Astrocyte (in vitro differentiated cells and primary cell): ENCODE data around the gene TBCC. TPM values are rescaled to one million over a fixed set of nuclear protein-coding genes. Genes with fewer than 3 reads are reported as not detected.

Experiments
- DNase-seq: peaks from one replicate; pipeline ENCODE4 v3.0.0-alpha.2; 2010; ENCODE audit warnings: low read depth
- FAIRE-seq: peaks from 2 replicates; lab custom pipeline; 2011; peaks lifted over from hg19 to GRCh38; lab: Jason Lieb, UNC
- H2AFZ ChIP-seq: 2 replicates; pipeline ENCODE4 v1.6.0; 2012; ENCODE audit warnings: low read depth, low read length, inconsistent platforms
- H3K27ac ChIP-seq: 2 replicates; pipeline ENCODE4 v1.5.1; 2011; ENCODE audit warnings: low read depth, low read length, inconsistent platforms
- H3K27me3 ChIP-seq: 2 replicates; pipeline ENCODE4 v1.6.0; 2011; ENCODE audit warnings: low read length, inconsistent platforms; ENCODE audit not compliant: insufficient read depth
- H3K36me3 ChIP-seq: 2 replicates; pipeline ENCODE4 v1.5.1; 2011; ENCODE audit warnings: low read length, inconsistent platforms; ENCODE audit not compliant: insufficient read depth
- H3K4me1 ChIP-seq: 2 replicates; pipeline ENCODE4 v1.5.1; 2011; ENCODE audit warnings: low read length, inconsistent platforms; ENCODE audit not compliant: insufficient read depth
- H3K4me2 ChIP-seq: 2 replicates; pipeline ENCODE4 v1.6.0; 2012; ENCODE audit warnings: low read length, inconsistent platforms
- H3K4me3 ChIP-seq: 2 replicates; pipeline ENCODE4 v1.5.1; 2011; ENCODE audit warnings: low read depth, mild to moderate bottlenecking, low read length, inconsistent platforms; ENCODE audit not compliant: insufficient read depth
- H3K79me2 ChIP-seq: 2 replicates; pipeline ENCODE4 v1.6.0; 2012; ENCODE audit warnings: mild to moderate bottlenecking, low read length, inconsistent platforms; ENCODE audit not compliant: insufficient read depth
- H3K9ac ChIP-seq: 2 replicates; pipeline ENCODE4 v1.6.0; 2012; ENCODE audit warnings: mild to moderate bottlenecking, low read length, inconsistent platforms
- H3K9me3 ChIP-seq: 2 replicates; pipeline ENCODE4 v1.5.1; 2012; ENCODE audit warnings: low read depth, mild to moderate bottlenecking, low read length, inconsistent platforms; ENCODE audit not compliant: insufficient read depth
- H4K20me1 ChIP-seq: 2 replicates; pipeline ENCODE4 v1.6.0; 2012; ENCODE audit warnings: low read length, inconsistent platforms; ENCODE audit not compliant: insufficient read depth
- H3K27ac Mint-ChIP-seq: one replicate; pipeline ENCODE4 v1.8.0; 2021; ENCODE audit warnings: mild to moderate bottlenecking, mixed read lengths; ENCODE audit not compliant: unreplicated experiment
- H3K27me3 Mint-ChIP-seq: one replicate; pipeline ENCODE4 v1.8.0; 2021; ENCODE audit warnings: low read depth, mixed read lengths; ENCODE audit not compliant: unreplicated experiment
- H3K36me3 Mint-ChIP-seq: one replicate; pipeline ENCODE4 v1.8.0; 2021; ENCODE audit warnings: low read depth, mixed read lengths; ENCODE audit not compliant: unreplicated experiment
- H3K4me1 Mint-ChIP-seq: one replicate; pipeline ENCODE4 v1.8.0; 2021; ENCODE audit warnings: low read depth, mixed read lengths; ENCODE audit not compliant: unreplicated experiment
- H3K4me3 Mint-ChIP-seq: one replicate; pipeline ENCODE4 v1.8.0; 2021; ENCODE audit warnings: mild to moderate bottlenecking, moderate library complexity, mixed read lengths; ENCODE audit not compliant: unreplicated experiment
- H3K9me3 Mint-ChIP-seq: one replicate; pipeline ENCODE4 v1.8.0; 2021; ENCODE audit warnings: mild to moderate bottlenecking, mixed read lengths; ENCODE audit not compliant: unreplicated experiment
- CTCF ChIP-seq: IDR thresholded peaks from 2 replicates; pipeline ENCODE4 v1.5.1; 2011; ENCODE audit warnings: low read depth, mild to moderate bottlenecking, inconsistent platforms, low read length, moderate library complexity; ENCODE audit not compliant: insufficient read depth
- EZH2 ChIP-seq: IDR thresholded peaks from 2 replicates; pipeline ENCODE4 v1.6.1; 2012; ENCODE audit warnings: mild to moderate bottlenecking, low read length, inconsistent platforms; ENCODE audit not compliant: insufficient read depth
- total RNA-seq: library from RNA; stranded (reverse); gene quantifications from 2 replicates; pipeline ENCODE4 v1.2.1, GENCODE V29; 2021

Gene TBCC
- total RNA-seq, 1 donor from 2014 or later = 25.8 TPM

DNA sequence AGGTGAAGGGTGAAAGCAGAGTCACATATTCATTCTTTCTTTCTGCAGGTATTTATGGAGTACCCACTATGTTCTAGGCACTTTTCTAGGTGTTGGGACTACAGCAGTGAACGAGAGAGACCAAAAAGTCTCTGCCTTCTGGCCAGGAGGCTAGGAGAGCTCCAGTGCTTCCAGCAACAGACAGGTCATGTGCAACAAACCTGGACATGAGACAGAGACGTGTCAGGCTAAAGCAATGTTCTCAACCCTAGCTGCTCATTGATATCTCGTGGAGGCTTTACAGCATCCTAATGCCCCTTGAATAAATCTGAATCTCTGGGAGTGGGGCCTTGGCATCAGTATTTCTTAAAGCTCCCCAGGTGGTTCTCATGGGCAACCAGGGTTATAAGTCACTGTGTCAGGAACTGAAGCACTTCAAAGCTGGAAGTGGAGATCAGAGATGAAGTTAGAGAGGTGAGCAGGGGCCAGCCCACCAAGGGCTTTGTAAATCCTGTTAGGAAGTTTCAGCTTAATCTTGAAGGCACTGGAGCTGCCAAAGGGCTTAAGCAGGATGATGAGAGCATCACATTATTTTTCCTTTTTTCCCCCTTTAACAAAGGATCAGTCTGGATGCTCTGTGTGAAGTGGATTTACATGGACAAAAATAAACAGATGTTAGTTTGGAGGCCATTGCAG lies 13.0 kb upstream of the TBCC start:
- no peaks in the 10 kb centered on the region for H3K27me3 ChIP-seq
- H2AFZ ChIP-seq = no peak overlapping the region
- FAIRE-seq (no peak), DNase-seq (no peak)
- no peaks in the 10 kb centered on the region for H3K79me2 ChIP-seq
- H3K4me1 ChIP-seq = no peaks in the 10 kb centered on the region
- Mint-ChIP-seq H3K27ac (no peak overlapping the region), H3K9me3 (peaks cover 4% of the 10 kb centered on the region), H3K4me1 (no peaks in the 10 kb centered on the region), H3K27me3 (peaks cover 3% of the 10 kb centered on the region), H3K36me3 (peaks cover 12% of the 10 kb centered on the region), H3K4me3 (no peak overlapping the region)
- no peak overlapping the region for H3K4me3 ChIP-seq
- no peak overlapping the region for H3K27ac ChIP-seq
- H4K20me1 ChIP-seq = no peaks in the 10 kb centered on the region
- TF ChIP-seq EZH2 (no peak), CTCF (no peak)
- H3K9ac ChIP-seq = no peak overlapping the region
- no peaks in the 10 kb centered on the region for H3K36me3 ChIP-seq
- H3K9me3 ChIP-seq = no peaks in the 10 kb centered on the region
- H3K4me2 ChIP-seq = no peak overlapping the region

- DNase-seq (no peak), FAIRE-seq (no peak)
- Histone ChIP-seq H3K9ac (no peak overlapping the region), H4K20me1 (no peaks in the 10 kb centered on the region), H3K4me1 (no peaks in the 10 kb centered on the region), H3K79me2 (no peaks in the 10 kb centered on the region), H3K4me3 (no peak overlapping the region), H3K4me2 (no peak overlapping the region), H3K9me3 (no peaks in the 10 kb centered on the region), H3K36me3 (no peaks in the 10 kb centered on the region), H3K27me3 (no peaks in the 10 kb centered on the region), H2AFZ (no peak overlapping the region), H3K27ac (no peak overlapping the region)
- TF ChIP-seq EZH2 (no peak), CTCF (no peak)
- H3K27me3 Mint-ChIP-seq = peaks cover 3% of the 10 kb centered on the region
- no peak overlapping the region for H3K27ac Mint-ChIP-seq
- H3K9me3 Mint-ChIP-seq = peaks cover 2% of the 10 kb centered on the region
- H3K36me3 Mint-ChIP-seq = peaks cover 13% of the 10 kb centered on the region
- H3K4me1 Mint-ChIP-seq = no peaks in the 10 kb centered on the region
- no peak overlapping the region for H3K4me3 Mint-ChIP-seq
Measured at GRCh38 chr6:42756722-42757121, 10.8 kb upstream of the TBCC start.

GRCh38 chr6:42754759-42755158 lies 8.9 kb upstream of the TBCC start:
- Histone ChIP-seq H3K36me3 (no peaks in the 10 kb centered on the region), H3K27ac (no peak overlapping the region), H4K20me1 (no peaks in the 10 kb centered on the region), H2AFZ (no peak overlapping the region), H3K27me3 (no peaks in the 10 kb centered on the region), H3K4me2 (no peak overlapping the region), H3K4me3 (no peak overlapping the region), H3K79me2 (no peaks in the 10 kb centered on the region), H3K9me3 (no peaks in the 10 kb centered on the region), H3K9ac (no peak overlapping the region), H3K4me1 (no peaks in the 10 kb centered on the region)
- Mint-ChIP-seq H3K27ac (no peak overlapping the region), H3K36me3 (peaks cover 12% of the 10 kb centered on the region), H3K27me3 (peaks cover 3% of the 10 kb centered on the region), H3K4me1 (no peaks in the 10 kb centered on the region), H3K4me3 (no peak overlapping the region), H3K9me3 (peaks cover 2% of the 10 kb centered on the region)
- FAIRE-seq (no peak), DNase-seq (no peak)
- TF ChIP-seq EZH2 = no peak
- TF ChIP-seq CTCF = no peak
